Activated CD8-positive, alpha-beta memory T cell treated with anti-CD3 and anti-CD28 coated beads for 24 hours (primary cell): ENCODE measurements around the gene BTG2.
A peak's percentile ranks its signal among the peaks of the same experiment; 100 is the strongest.

Source experiments
- DNase-seq: peaks from one replicate; pipeline ENCODE4 v3.0.0-alpha.2; 2020

Gene BTG2

GRCh38 chr1:203320591-203321272 lies 15.4 kb downstream of the BTG2 start:
- no peak for DNase-seq

GRCh38 chr1:203321273-203322052 lies 16.1 kb downstream of the BTG2 start:
- DNase-seq, result no peak

GRCh38 chr1:203322500-203323179 lies 17.3 kb downstream of the BTG2 start:
- no peak for DNase-seq

GRCh38 chr1:203323587-203323986 lies 18.3 kb downstream of the BTG2 start:
- DNase-seq, result no peak

GRCh38 chr1:203324105-203325025 lies 19.0 kb downstream of the BTG2 start:
- DNase-seq, result no peak

- DNase-seq, result peak; percentile 75
Measured at GRCh38 chr1:203325026-203325417, 19.7 kb downstream of the BTG2 start.

- DNase-seq, result no peak
Measured at GRCh38 chr1:203325418-203326091, 20.2 kb downstream of the BTG2 start.

- peak; percentile 94 for DNase-seq
Measured at GRCh38 chr1:203326830-203327683, 21.7 kb downstream of the BTG2 start.

- DNase-seq, result peak; percentile 90
Measured at GRCh38 chr1:203327684-203328457, 22.6 kb downstream of the BTG2 start.

GRCh38 chr1:203328714-203329122 lies 23.4 kb downstream of the BTG2 start:
- DNase-seq, result no peak

- no peak for DNase-seq
Measured at GRCh38 chr1:203331224-203331623, 25.9 kb downstream of the BTG2 start.

GRCh38 chr1:203335503-203335902 lies 30.2 kb downstream of the BTG2 start:
- no peak for DNase-seq

GRCh38 chr1:203336097-203336496 lies 30.8 kb downstream of the BTG2 start:
- DNase-seq, result no peak

GRCh38 chr1:203338335-203339036 lies 33.2 kb downstream of the BTG2 start:
- peak; percentile 73 for DNase-seq

GRCh38 chr1:203340112-203340790 lies 34.9 kb downstream of the BTG2 start:
- peak; percentile 73 for DNase-seq

GRCh38 chr1:203342192-203342940 lies 37.0 kb downstream of the BTG2 start:
- DNase-seq, result peak; percentile 80

- DNase-seq, result no peak
Measured at GRCh38 chr1:203343956-203344754, 38.8 kb downstream of the BTG2 start.
